IMR-90 (cell line): ENCODE data around the gene CDH23. TPM values are rescaled to one million over a fixed set of nuclear protein-coding genes. Genes with fewer than 3 reads are reported as not detected.

Source experiments
- ATAC-seq: fragments of 200-7000 bp; cut with Tn5 transposase; 2 replicates; pipeline ENCODE4 v1.9.1; 2020; ENCODE audit warnings: low read depth, mild to moderate bottlenecking, moderate library complexity
- BruUV-seq: library from RNA; stranded (reverse); fragments of 400-500 nt; replicated peaks from 2 replicates; lab custom pipeline; 2021; lab: Mats Ljungman, UMichigan
- CTCF ChIA-PET: fragments of 300-600 bp; formaldehyde crosslinking; extraction: SDS; loops from one replicate; lab custom pipeline; 2021; ENCODE audit warnings: antibody characterized with exemption; lab: Yijun Ruan, JAX
- POLR2A ChIA-PET: fragments of 300-600 bp; sonication (Branson Sonifier 250); formaldehyde crosslinking; loops from one replicate; lab custom pipeline; 2022; ENCODE audit warnings: antibody characterized with exemption; ENCODE audit not compliant: unreplicated experiment; lab: Charles Lee
- DNase-seq: peaks from one replicate; pipeline ENCODE4 v3.0.0; 2013
- H2AFZ ChIP-seq: replicated peaks from 2 replicates; pipeline ENCODE3; 2013; ENCODE audit warnings: low read length, mild to moderate bottlenecking; ENCODE audit not compliant: poor library complexity
- H2AK5ac ChIP-seq: 2 replicates; pipeline ENCODE4 v1.6.1; 2013; ENCODE audit warnings: low read depth, low read length, inconsistent platforms
- H2AK9ac ChIP-seq: replicated peaks from 2 replicates; pipeline ENCODE3; 2013; ENCODE audit warnings: mild to moderate bottlenecking, low read depth, low read length, moderate library complexity; ENCODE audit not compliant: poor library complexity
- H2BK120ac ChIP-seq: 2 replicates; pipeline ENCODE4 v1.6.1; 2013; ENCODE audit warnings: low read depth, low read length, inconsistent platforms
- H2BK15ac ChIP-seq: 3 replicates; pipeline ENCODE4 v1.6.1; 2013; ENCODE audit warnings: low read depth, low read length, inconsistent platforms
- H2BK20ac ChIP-seq: 2 replicates; pipeline ENCODE4 v1.6.1; 2013; ENCODE audit warnings: low read depth, mild to moderate bottlenecking, inconsistent platforms, low read length, moderate library complexity
- H2BK5ac ChIP-seq: 2 replicates; pipeline ENCODE4 v1.6.1; 2013; ENCODE audit warnings: mild to moderate bottlenecking, low read depth, low read length, inconsistent platforms; ENCODE audit not compliant: poor library complexity, severe bottlenecking
- H3K14ac ChIP-seq: replicated peaks from 2 replicates; pipeline ENCODE4 v1.6.1; 2013; ENCODE audit warnings: low read depth, low read length, inconsistent platforms
- H3K18ac ChIP-seq: 2 replicates; pipeline ENCODE4 v1.6.1; 2013; ENCODE audit warnings: low read depth, low read length, control low read depth
- H3K23ac ChIP-seq: 2 replicates; pipeline ENCODE4 v1.6.1; 2013; ENCODE audit warnings: low read depth, low read length, inconsistent platforms
- H3K27ac ChIP-seq: 2 replicates; pipeline ENCODE4 v1.5.1; 2013; ENCODE audit warnings: mild to moderate bottlenecking, control low read depth, low read length; ENCODE audit not compliant: insufficient read depth
- H3K27me3 ChIP-seq: 2 replicates; pipeline ENCODE4 v1.6.1; 2013; ENCODE audit warnings: low read length; ENCODE audit not compliant: control insufficient read depth, insufficient read depth
- H3K36me3 ChIP-seq: 2 replicates; pipeline ENCODE4 v1.6.1; 2013; ENCODE audit warnings: low read length, mixed read lengths; ENCODE audit not compliant: control insufficient read depth, insufficient read depth
- H3K4ac ChIP-seq: 2 replicates; pipeline ENCODE4 v1.6.1; 2013; ENCODE audit warnings: low read depth, low read length, inconsistent platforms
- H3K4me1 ChIP-seq: 2 replicates; pipeline ENCODE4 v1.6.1; 2013; ENCODE audit warnings: low read length, mixed read lengths; ENCODE audit not compliant: control insufficient read depth, insufficient read depth
- H3K4me2 ChIP-seq: 2 replicates; pipeline ENCODE4 v1.6.1; 2013; ENCODE audit warnings: low read depth, mild to moderate bottlenecking, control low read depth, low read length, moderate library complexity
- H3K4me3 ChIP-seq: 2 replicates; pipeline ENCODE4 v1.5.1; 2013; ENCODE audit warnings: low read depth, mild to moderate bottlenecking, control low read depth, low read length, moderate library complexity; ENCODE audit not compliant: insufficient read depth
- H3K56ac ChIP-seq: 2 replicates; pipeline ENCODE4 v1.6.1; 2013; ENCODE audit warnings: low read length, inconsistent platforms; ENCODE audit not compliant: insufficient read depth; ENCODE audit errors: extremely low read depth
- H3K79me1 ChIP-seq, 2 experiments: 2 replicates each; pipeline ENCODE4 v1.6.1; 2013; ENCODE audit warnings: low read length in 2 of 2, inconsistent platforms in 1 of 2, low read depth in 1 of 2
- H3K9ac ChIP-seq: 2 replicates; pipeline ENCODE4 v1.6.1; 2013; ENCODE audit warnings: low read depth, low read length, control low read depth
- H3K9me1 ChIP-seq: 2 replicates; pipeline ENCODE4 v1.6.1; 2013; ENCODE audit warnings: low read length, inconsistent platforms; ENCODE audit not compliant: insufficient read depth
- H3K9me3 ChIP-seq: 2 replicates; pipeline ENCODE4 v1.6.1; 2013; ENCODE audit warnings: low read length; ENCODE audit not compliant: control insufficient read depth, insufficient read depth
- H4K20me1 ChIP-seq: 2 replicates; pipeline ENCODE4 v1.6.1; 2013; ENCODE audit warnings: low read length, inconsistent platforms; ENCODE audit not compliant: insufficient read depth
- H4K5ac ChIP-seq: 2 replicates; pipeline ENCODE4 v1.6.1; 2013; ENCODE audit warnings: mild to moderate bottlenecking, low read depth, low read length, control low read depth
- H4K8ac ChIP-seq, 2 experiments: 2 replicates each; pipeline ENCODE4 v1.6.1; 2013; ENCODE audit warnings: low read depth in 2 of 2, low read length in 2 of 2, control low read depth in 1 of 2, inconsistent platforms in 1 of 2
- H4K91ac ChIP-seq: 2 replicates; pipeline ENCODE4 v1.6.1; 2013; ENCODE audit warnings: low read depth, low read length, inconsistent platforms; ENCODE audit not compliant: insufficient read depth
- BHLHE40 ChIP-seq: fragments of 150-350 bp; IDR thresholded peaks from 2 replicates; pipeline ENCODE4 v1.6.1; 2016; ENCODE audit warnings: mild to moderate bottlenecking, low read depth, low read length
- CEBPB ChIP-seq: IDR thresholded peaks from 2 replicates; pipeline ENCODE4 v1.6.1; 2012; ENCODE audit warnings: low read depth, low read length, improper control_type of control experiment
- CHD1 ChIP-seq: IDR thresholded peaks from 2 replicates; pipeline ENCODE4 v1.6.1; 2012; ENCODE audit warnings: low read depth, low read length, improper control_type of control experiment
- CTCF ChIP-seq: conservative IDR thresholded peaks from 2 replicates; pipeline ENCODE4 v1.5.1; 2012; ENCODE audit warnings: mild to moderate bottlenecking, low read depth, low read length, improper control_type of control experiment
- FOS ChIP-seq: fragments of 150-350 bp; IDR thresholded peaks from 2 replicates; pipeline ENCODE4 v1.6.1; 2016; ENCODE audit warnings: low read depth, low read length
- MAFK ChIP-seq: IDR thresholded peaks from 2 replicates; pipeline ENCODE4 v1.6.1; 2012; ENCODE audit warnings: low read depth, low read length, improper control_type of control experiment
- MAZ ChIP-seq: IDR thresholded peaks from 2 replicates; pipeline ENCODE4 v1.6.1; 2012; ENCODE audit warnings: low read depth, mild to moderate bottlenecking, low read length, improper control_type of control experiment, moderate library complexity, borderline replicate concordance
- MXI1 ChIP-seq: IDR thresholded peaks from 2 replicates; pipeline ENCODE4 v1.6.1; 2012; ENCODE audit warnings: low read depth, mild to moderate bottlenecking, low read length, moderate library complexity, borderline replicate concordance
- POLR2A ChIP-seq: IDR thresholded peaks from 2 replicates; pipeline ENCODE4 v1.6.1; 2012; ENCODE audit warnings: mild to moderate bottlenecking, low read depth, low read length
- RAD21 ChIP-seq: IDR thresholded peaks from 2 replicates; pipeline ENCODE4 v1.6.1; 2012; ENCODE audit warnings: low read length, improper control_type of control experiment
- RCOR1 ChIP-seq: IDR thresholded peaks from 2 replicates; pipeline ENCODE4 v1.6.1; 2012; ENCODE audit warnings: mild to moderate bottlenecking, low read length, improper control_type of control experiment; ENCODE audit not compliant: insufficient replicate concordance
- RFX5 ChIP-seq: IDR thresholded peaks from 2 replicates; pipeline ENCODE4 v1.8.0; 2012; ENCODE audit warnings: low read depth, mild to moderate bottlenecking, low read length, moderate library complexity
- SMC3 ChIP-seq: fragments of 150-350 bp; IDR thresholded peaks from 2 replicates; pipeline ENCODE4 v1.6.1; 2016; ENCODE audit warnings: low read depth, mild to moderate bottlenecking, antibody characterized with exemption, low read length, moderate library complexity
- WGBS, 2 experiments: methylation state at CpG; one replicate each; pipeline versions ENCODE4 v1.1.5 to v1.1.7; 2013; ENCODE audit warnings: missing lambda C conversion rate in 2 of 2; ENCODE audit not compliant: insufficient read length in 1 of 2; ENCODE audit errors: extremely low coverage in 2 of 2; 5-methylcytosine and 5-hydroxymethylcytosine counted together
- dilution Hi-C: fragments of 300-500 bp; cut with HindIII; formaldehyde crosslinking; loops from one replicate; pipeline ENCODE4 v1.14.3; 2018; ENCODE audit warnings: low sequenced_read_pairs; ENCODE audit not compliant: unreplicated experiment
- in situ Hi-C: fragments of 300-500 bp; cut with MboI; formaldehyde crosslinking; loops from 3 replicates; pipeline ENCODE4 v1.14.3; 2019; ENCODE audit warnings: low sequenced_read_pairs, inconsistent platforms, mixed read lengths
- intact Hi-C: fragments of 100-400 bp; cut with micrococcal nuclease; formaldehyde crosslinking; loops from 2 replicates; pipeline ENCODE4 v1.10.0; 2022
- polyA plus RNA-seq, 3 experiments: library from polyadenylated mRNA; depleted of rRNA; stranded (reverse); fragments of >200 nt; gene quantifications; 2 replicates each; pipeline ENCODE4 v1.2.3, GENCODE V29; 2012; ENCODE audit warnings: low replicate concordance in 1 of 3
- total RNA-seq: library from RNA; depleted of rRNA; stranded (reverse); fragments of >200 nt; gene quantifications from 2 replicates; pipeline ENCODE4 v1.2.3, GENCODE V29; 2012
- TF ChIP-seq, protein P1 (sequence below): fragments of 150-350 bp; IDR thresholded peaks from 2 replicates; pipeline ENCODE4 v1.6.1; 2017; ENCODE audit warnings: mild to moderate bottlenecking, antibody characterized with exemption, low read length, low read depth

The CDH23 gene
- total and polyA plus RNA-seq, 2 of the 4 experiments (the other 2 are of a cell fraction) = under 0.01 to 0.03 TPM

DNA sequence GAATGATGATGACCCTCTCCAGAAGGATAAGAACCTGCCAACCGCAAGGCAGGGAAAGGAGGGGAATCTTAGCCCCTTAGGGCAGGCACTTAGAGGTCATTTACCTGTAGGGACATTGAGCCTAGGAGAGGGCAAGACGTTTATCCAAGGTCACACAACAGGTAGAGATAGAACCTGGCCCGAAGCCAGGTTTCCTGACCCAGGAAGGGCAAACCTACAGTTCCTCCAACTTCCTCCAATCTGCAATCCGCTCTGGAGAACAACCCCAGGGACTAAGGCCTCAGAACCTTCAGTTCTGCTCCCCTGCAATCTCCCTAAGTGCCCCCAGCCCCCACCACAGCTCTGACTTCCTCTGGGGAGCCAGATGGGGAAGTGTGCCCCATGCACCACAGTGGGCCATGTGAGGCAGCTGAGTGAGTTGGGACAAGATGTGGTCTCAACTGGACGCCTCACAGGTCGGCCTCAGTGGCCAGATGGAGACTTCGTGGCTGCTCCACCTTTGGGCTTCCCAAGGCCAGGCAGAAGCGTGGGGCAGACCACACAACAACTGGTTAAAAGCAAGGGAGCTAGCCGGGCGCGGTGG, 455.7 kb downstream of the CDH23 start:
- no peak overlapping the region for H3K4me3 ChIP-seq
- no peak overlapping the region for H4K8ac ChIP-seq
- CTCF ChIA-PET = no interaction called here
- no peak overlapping the region for H2AK9ac ChIP-seq
- TF ChIP-seq RCOR1 (no peak), MAFK (no peak), FOS (no peak), CTCF (no peak), POLR2A (no peak), BHLHE40 (no peak), CEBPB (no peak), MAZ (no peak), RAD21 (no peak), RFX5 (no peak), CHD1 (no peak), MXI1 (no peak), SMC3 (no peak)
- TF ChIP-seq, protein P1, sequence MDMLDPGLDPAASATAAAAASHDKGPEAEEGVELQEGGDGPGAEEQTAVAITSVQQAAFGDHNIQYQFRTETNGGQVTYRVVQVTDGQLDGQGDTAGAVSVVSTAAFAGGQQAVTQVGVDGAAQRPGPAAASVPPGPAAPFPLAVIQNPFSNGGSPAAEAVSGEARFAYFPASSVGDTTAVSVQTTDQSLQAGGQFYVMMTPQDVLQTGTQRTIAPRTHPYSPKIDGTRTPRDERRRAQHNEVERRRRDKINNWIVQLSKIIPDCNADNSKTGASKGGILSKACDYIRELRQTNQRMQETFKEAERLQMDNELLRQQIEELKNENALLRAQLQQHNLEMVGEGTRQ = no peak
- no peak overlapping the region for H2BK20ac ChIP-seq
- H2BK15ac ChIP-seq = no peak overlapping the region; the same call in 2 of the 3 replicates
- WGBS, 2 experiments = 88% methylated on average over 3 of the region's 11 CpGs; no CpG with 5 or more reads in 1 of the 2 experiments
- peaks cover 6% of the 10 kb centered on the region for H3K9me1 ChIP-seq
- no peak overlapping the region for H3K14ac ChIP-seq
- no peak overlapping the region for H4K91ac ChIP-seq
- DNase-seq (no peak), ATAC-seq (no peak)
- no peak overlapping the region for H3K56ac ChIP-seq
- no peak overlapping the region for H2BK5ac ChIP-seq
- H3K4me2 ChIP-seq = no peak overlapping the region
- H3K27ac ChIP-seq = no peak overlapping the region
- H3K36me3 ChIP-seq = no peaks in the 10 kb centered on the region
- 0 out of 2 replicates have a peak overlapping the region, but pooled peaks have one; percentile 27 for H2AK5ac ChIP-seq
- no TSS peak for BruUV-seq
- H4K20me1 ChIP-seq = peaks cover 28% of the 10 kb centered on the region
- no peak overlapping the region for H3K18ac ChIP-seq
- H3K9ac ChIP-seq = no peak overlapping the region
- intact Hi-C loops = no loop called here
- H2AFZ ChIP-seq = no peak overlapping the region
- no peak overlapping the region for H3K23ac ChIP-seq
- dilution Hi-C loops = no loop called here
- no peak overlapping the region for H3K4ac ChIP-seq
- H4K5ac ChIP-seq = no peak overlapping the region
- peaks cover 9% of the 10 kb centered on the region for H3K4me1 ChIP-seq
- no peaks in the 10 kb centered on the region for H3K27me3 ChIP-seq
- in situ Hi-C loops = no loop called here
- H3K79me1 ChIP-seq = peaks cover 11 to 32% of the 10 kb centered on the region in 2 experiments
- H3K9me3 ChIP-seq = no peaks in the 10 kb centered on the region
- POLR2A ChIA-PET = no interaction called here
- no peak overlapping the region; the same call in 1 of the 2 replicates for H2BK120ac ChIP-seq
